Adrenal gland (tissue), 5 donors: ENCODE results near the gene SPOCK2.

Experiments
- POLR2A ChIP-seq, 2 donors: fragments of 450-650 bp; IDR thresholded peaks; one replicate each; pipeline ENCODE4 v1.6.1; 2017; ENCODE audit warnings: antibody characterized with exemption in 2 of 2, mild to moderate bottlenecking in 2 of 2, moderate library complexity in 1 of 2
- TF ChIP-seq, protein P1 (sequence below), 6 experiments: fragments of 450-650 bp in 4 of 6; fragments of 200-600 bp in 2 of 6; sonication (generic) in 1 of 6; IDR thresholded peaks; 1 replicate in 5 of 6; 2 replicates in 1 of 6; pipeline versions ENCODE4 v1.5.1 to v1.8.0; 2016 to 2021; ENCODE audit warnings: antibody characterized with exemption in 6 of 6, mild to moderate bottlenecking in 2 of 6, moderate library complexity in 1 of 6
- donor health status: DM: no; HTN: no; CAD: no.

DNA sequence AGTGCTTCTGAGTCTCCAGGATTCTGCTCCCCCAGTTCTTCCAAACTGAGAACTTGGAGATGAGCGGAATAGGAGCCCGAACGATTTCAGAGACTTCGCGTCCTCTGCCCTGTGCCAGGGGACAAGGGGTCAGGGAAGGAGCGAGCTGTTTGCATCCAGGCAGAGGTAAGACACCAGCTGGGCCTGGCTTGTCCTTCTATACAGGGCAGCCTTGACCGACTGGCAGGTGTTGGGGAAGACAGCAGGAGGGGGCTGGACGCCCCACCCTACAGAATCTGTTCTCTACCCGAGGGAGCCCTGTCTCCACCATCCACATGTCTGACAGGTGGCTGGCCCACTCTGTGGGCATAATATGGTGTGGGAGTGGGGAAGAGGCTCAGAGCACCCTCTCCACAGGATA, 7.1 kb downstream of the SPOCK2 start:
- TF ChIP-seq, protein P1, sequence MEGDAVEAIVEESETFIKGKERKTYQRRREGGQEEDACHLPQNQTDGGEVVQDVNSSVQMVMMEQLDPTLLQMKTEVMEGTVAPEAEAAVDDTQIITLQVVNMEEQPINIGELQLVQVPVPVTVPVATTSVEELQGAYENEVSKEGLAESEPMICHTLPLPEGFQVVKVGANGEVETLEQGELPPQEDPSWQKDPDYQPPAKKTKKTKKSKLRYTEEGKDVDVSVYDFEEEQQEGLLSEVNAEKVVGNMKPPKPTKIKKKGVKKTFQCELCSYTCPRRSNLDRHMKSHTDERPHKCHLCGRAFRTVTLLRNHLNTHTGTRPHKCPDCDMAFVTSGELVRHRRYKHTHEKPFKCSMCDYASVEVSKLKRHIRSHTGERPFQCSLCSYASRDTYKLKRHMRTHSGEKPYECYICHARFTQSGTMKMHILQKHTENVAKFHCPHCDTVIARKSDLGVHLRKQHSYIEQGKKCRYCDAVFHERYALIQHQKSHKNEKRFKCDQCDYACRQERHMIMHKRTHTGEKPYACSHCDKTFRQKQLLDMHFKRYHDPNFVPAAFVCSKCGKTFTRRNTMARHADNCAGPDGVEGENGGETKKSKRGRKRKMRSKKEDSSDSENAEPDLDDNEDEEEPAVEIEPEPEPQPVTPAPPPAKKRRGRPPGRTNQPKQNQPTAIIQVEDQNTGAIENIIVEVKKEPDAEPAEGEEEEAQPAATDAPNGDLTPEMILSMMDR (IDR thresholded peaks at IDR 0.05): no peak
- TF ChIP-seq POLR2A (IDR thresholded peaks at IDR 0.05): no peak
